Testis (tissue), 2 donors: ENCODE data around the gene DCP1A.

Experiments
- CTCF ChIP-seq, 3 experiments: fragments of 450-650 bp in 2 of 3; fragments of 200-600 bp in 1 of 3; sonication (generic) in 1 of 3; IDR thresholded peaks; one replicate each; pipeline ENCODE4 v1.5.1; 2016 to 2019; ENCODE audit warnings: antibody characterized with exemption in 3 of 3, mild to moderate bottlenecking in 2 of 3, moderate library complexity in 1 of 3
- POLR2A ChIP-seq: fragments of 450-650 bp; IDR thresholded peaks from one replicate; pipeline ENCODE4 v1.6.1; 2017; ENCODE audit warnings: antibody characterized with exemption, mild to moderate bottlenecking, moderate library complexity

- no peak for TF ChIP-seq CTCF (IDR thresholded peaks at IDR 0.05)
- TF ChIP-seq POLR2A = no peak
Measured at GRCh38 chr3:53331871-53332270, 15.5 kb downstream of the DCP1A start.
